Activated CD8-positive, alpha-beta memory T cell treated with anti-CD3 and anti-CD28 coated beads for 36 hours (primary cell): ENCODE measurements around the gene RGS19. TPM values are rescaled to one million over a fixed set of nuclear protein-coding genes. Genes with fewer than 3 reads are reported as not detected.

Source experiments
- CTCF ChIA-PET: fragments of 350-600 bp; sonication (Branson Sonifier 250); formaldehyde crosslinking; loops from one replicate; lab custom pipeline; 2021; ENCODE audit warnings: antibody characterized with exemption; lab: Charles Lee
- POLR2A ChIA-PET: fragments of 350-600 bp; sonication (Branson Sonifier 250); formaldehyde crosslinking; loops from one replicate; lab custom pipeline; 2021; ENCODE audit warnings: antibody characterized with exemption; lab: Charles Lee
- total RNA-seq, 2 experiments: library from RNA; stranded (reverse); gene quantifications; one replicate each; pipeline ENCODE4 v1.2.3, GENCODE V29; 2021

Gene RGS19
- total RNA-seq, 2 experiments from 2014 or later = 37.8 to 42.2 TPM

- CTCF ChIA-PET = interaction anchor here (0.7 to 6.7 kb wide), 2 partner anchors 19 to 185 kb away, joined by 4 to 67 read pairs; no protein-coding TSS in a partner anchor
Measured at GRCh38 chr20:64058536-64058935, 20.8 kb downstream of the RGS19 start.

GRCh38 chr20:64057628-64058498 is 21.5 kb downstream of the RGS19 start:
- CTCF ChIA-PET = interaction anchor here (0.6 to 6.7 kb wide), 11 partner anchors 14 to 167 kb away, joined by 3 to 67 read pairs (median 3); partner anchors contain the start of genes PRPF6, SAMD10 and UCKL1
- POLR2A ChIA-PET = no interaction called here

More at GRCh38 chr20:64058536-64058935, 20.8 kb downstream of the RGS19 start:
- POLR2A ChIA-PET = no interaction called here

GRCh38 chr20:64056889-64057627 is 22.3 kb downstream of the RGS19 start:
- CTCF ChIA-PET = interaction anchor here (0.6 to 6.7 kb wide), 11 partner anchors 14 to 168 kb away, joined by 3 to 67 read pairs (median 3); partner anchors contain the start of genes PRPF6, SAMD10 and UCKL1
- POLR2A ChIA-PET = no interaction called here

- POLR2A ChIA-PET = no interaction called here
- CTCF ChIA-PET = interaction anchor here (6.7 kb wide), 1 partner anchor 17 kb away, joined by 67 read pairs; no protein-coding TSS in a partner anchor
Measured at GRCh38 chr20:64056639-64056888, 22.8 kb downstream of the RGS19 start.

GRCh38 chr20:64055893-64056638 is 23.3 kb downstream of the RGS19 start:
- CTCF ChIA-PET = no interaction called here

GRCh38 chr20:64055396-64055892 is 23.9 kb downstream of the RGS19 start:
- ChIA-PET POLR2A (no interaction called here), CTCF (interaction anchor here (1.1 kb wide), 1 partner anchor 17 kb away, joined by 3 read pairs; no protein-coding TSS in a partner anchor)

More at GRCh38 chr20:64055893-64056638, 23.3 kb downstream of the RGS19 start:
- POLR2A ChIA-PET = no interaction called here

- ChIA-PET POLR2A (no interaction called here), CTCF (interaction anchor here (0.6 to 4.1 kb wide), 5 partner anchors 13 to 35 kb away, joined by 3 to 17 read pairs (median 3); no protein-coding TSS in a partner anchor)
Measured at GRCh38 chr20:64053841-64054661, 25.3 kb downstream of the RGS19 start.

- POLR2A ChIA-PET = no interaction called here
- CTCF ChIA-PET = interaction anchor here (0.6 to 4.1 kb wide), 4 partner anchors 9 to 69 kb away, joined by 3 to 17 read pairs (median 6); no protein-coding TSS in a partner anchor
Measured at GRCh38 chr20:64052987-64053840, 26.1 kb downstream of the RGS19 start.

- ChIA-PET CTCF (interaction anchor here (0.6 to 4.1 kb wide), 3 partner anchors 9 to 70 kb away, joined by 3 to 17 read pairs (median 7); no protein-coding TSS in a partner anchor), POLR2A (no interaction called here)
Measured at GRCh38 chr20:64052326-64052722, 27.0 kb downstream of the RGS19 start.

GRCh38 chr20:64051561-64052325 is 27.6 kb downstream of the RGS19 start:
- ChIA-PET CTCF (interaction anchor here (1.5 to 4.1 kb wide), 3 partner anchors 8 to 13 kb away, joined by 5 to 17 read pairs (median 7); no protein-coding TSS in a partner anchor), POLR2A (no interaction called here)

- ChIA-PET POLR2A (no interaction called here), CTCF (interaction anchor here (1.5 to 4.1 kb wide), 3 partner anchors 9 to 12 kb away, joined by 5 to 17 read pairs (median 7); no protein-coding TSS in a partner anchor)
Measured at GRCh38 chr20:64051033-64051452, 28.3 kb downstream of the RGS19 start.

GRCh38 chr20:64050261-64051032 is 28.9 kb downstream of the RGS19 start:
- ChIA-PET POLR2A (no interaction called here), CTCF (interaction anchor here (0.6 to 4.1 kb wide), 5 partner anchors 9 to 512 kb away, joined by 3 to 17 read pairs (median 3); no protein-coding TSS in a partner anchor)

GRCh38 chr20:64049878-64050260 is 29.4 kb downstream of the RGS19 start:
- ChIA-PET CTCF (interaction anchor here (0.6 to 4.1 kb wide), 5 partner anchors 10 to 512 kb away, joined by 3 to 17 read pairs (median 3); no protein-coding TSS in a partner anchor), POLR2A (no interaction called here)

- ChIA-PET POLR2A (no interaction called here), CTCF (interaction anchor here (1.0 to 1.2 kb wide), 2 partner anchors 11 to 511 kb away, joined by 3 read pairs; no protein-coding TSS in a partner anchor)
Measured at GRCh38 chr20:64049060-64049877, 30.0 kb downstream of the RGS19 start, which contains the start of gene SOX18. Gene SOX18 (minus strand): TSS chr20:64049639. CDS start chr20:64049516, 123 bp downstream.
